Measurements from ENCODE around the gene INPP4B.

GRCh38 chr4:142530728-142531127 lies 315.4 kb downstream of the INPP4B start:
- TF ChIP-seq EZH2phosphoT487 (IDR thresholded peaks at IDR 0.05; ENCODE audit: low read depth) = no peak
- TF ChIP-seq, protein P1, sequence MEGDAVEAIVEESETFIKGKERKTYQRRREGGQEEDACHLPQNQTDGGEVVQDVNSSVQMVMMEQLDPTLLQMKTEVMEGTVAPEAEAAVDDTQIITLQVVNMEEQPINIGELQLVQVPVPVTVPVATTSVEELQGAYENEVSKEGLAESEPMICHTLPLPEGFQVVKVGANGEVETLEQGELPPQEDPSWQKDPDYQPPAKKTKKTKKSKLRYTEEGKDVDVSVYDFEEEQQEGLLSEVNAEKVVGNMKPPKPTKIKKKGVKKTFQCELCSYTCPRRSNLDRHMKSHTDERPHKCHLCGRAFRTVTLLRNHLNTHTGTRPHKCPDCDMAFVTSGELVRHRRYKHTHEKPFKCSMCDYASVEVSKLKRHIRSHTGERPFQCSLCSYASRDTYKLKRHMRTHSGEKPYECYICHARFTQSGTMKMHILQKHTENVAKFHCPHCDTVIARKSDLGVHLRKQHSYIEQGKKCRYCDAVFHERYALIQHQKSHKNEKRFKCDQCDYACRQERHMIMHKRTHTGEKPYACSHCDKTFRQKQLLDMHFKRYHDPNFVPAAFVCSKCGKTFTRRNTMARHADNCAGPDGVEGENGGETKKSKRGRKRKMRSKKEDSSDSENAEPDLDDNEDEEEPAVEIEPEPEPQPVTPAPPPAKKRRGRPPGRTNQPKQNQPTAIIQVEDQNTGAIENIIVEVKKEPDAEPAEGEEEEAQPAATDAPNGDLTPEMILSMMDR (IDR thresholded peaks at IDR 0.05; ENCODE audit: low read depth, low read length) = no peak
